NCI-H510A treated with DMSO at 0.1 percent for 48 hours (cell line): ENCODE results near the gene CDK4.
"Not testable (repeated sequence)": the region's sequence is repeated elsewhere in the genome, so short reads cannot be mapped to it uniquely, and the experiment has no call there.

Source experiments
- DNase-seq: peaks from one replicate; lab custom pipeline; 2025; lab: John Stamatoyannopoulos, UW

The CDK4 gene

GRCh38 chr12:57724936-57725740, 27.0 kb downstream of the CDK4 start:
- DNase-seq: no peak

- DNase-seq: no peak
Observed at GRCh38 chr12:57724003-57724935, 27.8 kb downstream of the CDK4 start.

GRCh38 chr12:57723630-57723962, 28.5 kb downstream of the CDK4 start:
- DNase-seq: no peak

GRCh38 chr12:57722716-57723629, 29.1 kb downstream of the CDK4 start:
- peak; percentile 57 for DNase-seq

GRCh38 chr12:57721846-57722608, 30.1 kb downstream of the CDK4 start:
- not testable (repeated sequence) for DNase-seq

- DNase-seq: no peak
Observed at GRCh38 chr12:57720606-57721595, 31.2 kb downstream of the CDK4 start.

GRCh38 chr12:57719777-57720605, 32.1 kb downstream of the CDK4 start:
- no peak for DNase-seq

- no peak for DNase-seq
Observed at GRCh38 chr12:57718641-57719528, 33.2 kb downstream of the CDK4 start.

- DNase-seq: no peak
Observed at GRCh38 chr12:57717846-57718640, 34.1 kb downstream of the CDK4 start.

- no peak for DNase-seq
Observed at GRCh38 chr12:57717131-57717530, 35.0 kb downstream of the CDK4 start.

- DNase-seq: no peak
Observed at GRCh38 chr12:57716305-57716704, 35.8 kb downstream of the CDK4 start.

GRCh38 chr12:57715786-57716185, 36.3 kb downstream of the CDK4 start:
- no peak for DNase-seq

GRCh38 chr12:57715036-57715748, 36.9 kb downstream of the CDK4 start:
- DNase-seq: not testable (repeated sequence)

GRCh38 chr12:57713209-57713608, 38.9 kb downstream of the CDK4 start:
- DNase-seq: no peak

GRCh38 chr12:57712701-57713100, 39.4 kb downstream of the CDK4 start:
- no peak for DNase-seq

- no peak for DNase-seq
Observed at GRCh38 chr12:57708296-57708695, 43.8 kb downstream of the CDK4 start.

GRCh38 chr12:57707250-57707649, 44.9 kb downstream of the CDK4 start:
- no peak for DNase-seq
